Neuronal stem cell (in vitro differentiated cells): ENCODE measurements around the gene TNS3.

Experiments
- DNase-seq: peaks from one replicate; pipeline ENCODE4 v3.0.0-alpha.2; 2013; ENCODE audit warnings: low spot score
- H2AFZ ChIP-seq: one replicate; pipeline ENCODE4 v1.6.1; 2013; ENCODE audit warnings: mild to moderate bottlenecking, low read length, inconsistent platforms
- H2AK5ac ChIP-seq: 2 replicates; pipeline ENCODE4 v1.6.1; 2013; ENCODE audit warnings: low read depth, mild to moderate bottlenecking, inconsistent platforms, low read length, moderate library complexity, mixed read lengths
- H2BK120ac ChIP-seq: 2 replicates; pipeline ENCODE4 v1.6.1; 2013; ENCODE audit warnings: low read depth, mild to moderate bottlenecking, inconsistent platforms, low read length, moderate library complexity, mixed read lengths
- H2BK12ac ChIP-seq: one replicate; pipeline ENCODE4 v1.6.1; 2013; ENCODE audit warnings: low read length, inconsistent platforms
- H2BK15ac ChIP-seq: 2 replicates; pipeline ENCODE4 v1.6.1; 2013; ENCODE audit warnings: mild to moderate bottlenecking, low read length, inconsistent platforms, mixed read lengths
- H2BK5ac ChIP-seq: one replicate; pipeline ENCODE4 v1.6.1; 2013; ENCODE audit warnings: inconsistent platforms, mild to moderate bottlenecking, low read length, moderate library complexity
- H3K14ac ChIP-seq: one replicate; pipeline ENCODE4 v1.6.1; 2013; ENCODE audit warnings: low read length, inconsistent platforms
- H3K18ac ChIP-seq: 2 replicates; pipeline ENCODE4 v1.6.1; 2013; ENCODE audit warnings: low read length, inconsistent platforms
- H3K23ac ChIP-seq: 2 replicates; pipeline ENCODE4 v1.6.1; 2013; ENCODE audit warnings: low read depth, mild to moderate bottlenecking, mixed read lengths, low read length, inconsistent platforms; ENCODE audit not compliant: poor library complexity
- H3K27ac ChIP-seq: replicated peaks from 3 replicates; pipeline ENCODE4 v1.5.1; 2013; ENCODE audit warnings: low read length, inconsistent platforms
- H3K27me3 ChIP-seq, 3 experiments: 2 replicates each; pipeline ENCODE4 v1.6.1; 2013; ENCODE audit warnings: low read length in 3 of 3, mild to moderate bottlenecking in 2 of 3, inconsistent platforms in 1 of 3, low read depth in 1 of 3, mixed read lengths in 1 of 3, moderate library complexity in 1 of 3; ENCODE audit not compliant: control insufficient read depth in 3 of 3, insufficient read depth in 3 of 3
- H3K36me3 ChIP-seq, 2 donors: replicated peaks in 1 of 2; 2 replicates each; pipeline ENCODE4 v1.6.1; 2013; ENCODE audit warnings: low read length in 2 of 2; ENCODE audit not compliant: control insufficient read depth in 2 of 2, insufficient read depth in 2 of 2
- H3K4ac ChIP-seq: 2 replicates; pipeline ENCODE4 v1.6.1; 2013; ENCODE audit warnings: inconsistent platforms, mild to moderate bottlenecking, low read length, moderate library complexity
- H3K4me1 ChIP-seq, 2 donors: 1 replicate in 1 of 2; 2 replicates in 1 of 2; pipeline ENCODE4 v1.6.1; 2013; ENCODE audit warnings: low read length in 2 of 2, low read depth in 1 of 2; ENCODE audit not compliant: control insufficient read depth in 2 of 2, insufficient read depth in 1 of 2
- H3K4me2 ChIP-seq: one replicate; pipeline ENCODE4 v1.6.1; 2013; ENCODE audit warnings: mild to moderate bottlenecking, low read length, inconsistent platforms; ENCODE audit not compliant: insufficient read depth, poor library complexity, severe bottlenecking
- H3K4me3 ChIP-seq, 2 donors: 2 replicates each; pipeline ENCODE4 v1.5.1; 2013; ENCODE audit warnings: low read length in 2 of 2, mild to moderate bottlenecking in 2 of 2, inconsistent platforms in 1 of 2, moderate library complexity in 1 of 2
- H3K79me1 ChIP-seq: one replicate; pipeline ENCODE4 v1.6.1; 2013; ENCODE audit warnings: low read depth, mild to moderate bottlenecking, inconsistent platforms, low read length, moderate library complexity
- H3K9ac ChIP-seq: one replicate; pipeline ENCODE4 v1.6.1; 2013; ENCODE audit warnings: mild to moderate bottlenecking, low read depth, low read length, inconsistent platforms; ENCODE audit not compliant: poor library complexity
- H3K9me3 ChIP-seq, 2 donors: replicated peaks in 1 of 2; 2 replicates each; pipeline versions ENCODE3 to v1.6.1; 2013; ENCODE audit warnings: low read length in 2 of 2, mild to moderate bottlenecking in 2 of 2, inconsistent platforms in 1 of 2, low read depth in 1 of 2, mixed read lengths in 1 of 2, moderate library complexity in 1 of 2; ENCODE audit not compliant: control insufficient read depth in 2 of 2, insufficient read depth in 1 of 2
- H4K8ac ChIP-seq: one replicate; pipeline ENCODE4 v1.6.1; 2013; ENCODE audit warnings: low read depth, mild to moderate bottlenecking, inconsistent platforms, low read length, moderate library complexity
- H4K91ac ChIP-seq: one replicate; pipeline ENCODE4 v1.6.1; 2013; ENCODE audit warnings: low read length, low read depth, mild to moderate bottlenecking, inconsistent platforms; ENCODE audit not compliant: poor library complexity
- WGBS, 2 donors: extraction: QIAGEN DNeasy Blood & Tissue Kit; methylation state at CpG; one replicate each; pipeline ENCODE4 v1.1.7; 2013; ENCODE audit warnings: missing lambda C conversion rate in 2 of 2, mixed read lengths in 1 of 2; ENCODE audit not compliant: insufficient read length in 2 of 2, insufficient replicate concordance in 1 of 2; ENCODE audit errors: extremely low coverage in 2 of 2; 5-methylcytosine and 5-hydroxymethylcytosine counted together

TNS3 gene

DNA sequence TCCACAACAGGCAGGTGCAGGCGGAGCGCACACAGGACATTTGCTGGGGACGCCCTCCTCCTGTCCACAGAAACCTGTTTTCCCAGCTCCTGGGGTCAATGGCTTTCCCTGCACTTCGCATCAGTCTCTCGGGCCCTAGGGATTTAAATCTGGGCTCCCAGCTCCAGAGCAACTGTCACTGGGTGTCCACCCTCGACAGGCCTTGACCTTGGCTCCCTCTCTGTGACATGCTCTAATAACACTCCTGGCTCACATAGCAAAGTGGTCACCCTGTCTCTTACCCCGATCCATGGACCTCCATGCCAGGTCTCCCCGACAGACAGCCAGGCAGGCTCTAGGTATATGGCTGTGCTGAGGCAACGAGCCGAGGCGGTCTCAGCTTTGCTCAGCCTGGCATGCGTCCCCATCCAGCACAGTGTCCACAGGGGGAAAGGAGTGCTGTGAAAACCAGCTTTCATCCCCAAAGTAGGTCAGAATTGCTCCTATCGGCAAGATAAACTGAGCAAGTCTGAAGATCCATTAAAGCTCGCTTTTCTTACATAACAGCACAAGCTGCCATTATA is 195.6 kb downstream of the TNS3 start:
- H3K9me3 ChIP-seq, result no peaks in the 10 kb centered on the region
- H2AFZ ChIP-seq, result no peak overlapping the region
- H3K14ac ChIP-seq, result no peak overlapping the region
- no peak overlapping the region for H3K23ac ChIP-seq
- peaks cover 11 to 19% of the 10 kb centered on the region in 2 donors for H3K4me1 ChIP-seq
- no peak overlapping the region for H3K27ac ChIP-seq
- H3K9ac ChIP-seq, result no peak overlapping the region
- no peak overlapping the region for H3K4me3 ChIP-seq
- WGBS, 2 donors, result no CpG with 5 or more reads among the region's 14 CpGs
- no peak overlapping the region for H2BK12ac ChIP-seq
- no peak overlapping the region for H3K4me2 ChIP-seq
- H2BK120ac ChIP-seq, result no peak overlapping the region
- no peak overlapping the region for H2BK15ac ChIP-seq
- DNase-seq, result no peak
- H4K8ac ChIP-seq, result no peak overlapping the region
- no peaks in the 10 kb centered on the region for H3K27me3 ChIP-seq
- no peak overlapping the region for H2AK5ac ChIP-seq
- H3K18ac ChIP-seq, result no peak overlapping the region
- peaks cover 0 to 24% of the 10 kb centered on the region in 2 donors for H3K36me3 ChIP-seq
- H3K79me1 ChIP-seq, result peaks cover 4% of the 10 kb centered on the region
- no peak overlapping the region for H4K91ac ChIP-seq
- no peak overlapping the region for H2BK5ac ChIP-seq
- no peak overlapping the region for H3K4ac ChIP-seq

DNA sequence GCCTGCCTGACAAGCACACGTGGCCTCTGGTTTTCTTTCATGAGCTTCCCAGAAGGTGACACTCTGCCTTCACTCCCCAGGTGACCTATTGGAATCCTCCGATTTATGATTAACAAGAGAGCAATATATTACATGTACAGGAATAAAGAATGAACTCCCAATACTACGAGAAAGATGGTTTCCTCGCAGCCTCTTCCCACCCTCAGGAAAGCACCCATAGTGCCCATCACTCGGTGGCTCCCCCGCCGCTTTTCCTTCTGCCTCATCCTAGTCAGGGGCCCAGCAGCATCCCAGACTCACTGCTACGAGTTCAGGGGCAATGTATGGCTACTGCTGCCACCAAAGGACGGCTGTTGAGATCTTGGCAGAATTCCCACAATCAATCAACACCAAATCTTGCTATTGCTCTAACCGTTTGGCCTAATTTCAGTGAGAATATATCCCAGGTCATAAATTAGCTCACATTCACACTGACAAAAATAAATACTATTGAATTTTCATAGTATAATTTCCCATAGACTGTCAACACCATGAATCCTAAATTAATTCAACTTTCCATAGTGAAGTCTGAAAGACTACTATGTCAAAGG is 196.3 kb downstream of the TNS3 start:
- peaks cover 5% of the 10 kb centered on the region for H3K79me1 ChIP-seq
- H3K14ac ChIP-seq, result no peak overlapping the region
- H3K36me3 ChIP-seq, result peaks cover 0 to 19% of the 10 kb centered on the region in 2 donors
- H3K9me3 ChIP-seq, result no peaks in the 10 kb centered on the region
- no peak overlapping the region for H2BK120ac ChIP-seq
- H3K4me3 ChIP-seq, result no peak overlapping the region
- no peak overlapping the region for H3K18ac ChIP-seq
- H3K23ac ChIP-seq, result peak overlapping the region; percentile 87
- peaks cover 18 to 27% of the 10 kb centered on the region in 2 donors for H3K4me1 ChIP-seq
- no peak overlapping the region for H4K91ac ChIP-seq
- no peak overlapping the region for H3K4ac ChIP-seq
- no peak overlapping the region for H3K9ac ChIP-seq
- H3K27me3 ChIP-seq, result no peaks in the 10 kb centered on the region
- no CpG with 5 or more reads among the region's 10 CpGs for WGBS, 2 donors
- DNase-seq, result no peak
- no peak overlapping the region for H2BK15ac ChIP-seq
- H2AK5ac ChIP-seq, result no peak overlapping the region
- no peak overlapping the region for H3K27ac ChIP-seq
- no peak overlapping the region for H4K8ac ChIP-seq
- no peak overlapping the region for H2AFZ ChIP-seq
- no peak overlapping the region for H2BK5ac ChIP-seq
- no peak overlapping the region for H2BK12ac ChIP-seq
- H3K4me2 ChIP-seq, result no peak overlapping the region

DNA sequence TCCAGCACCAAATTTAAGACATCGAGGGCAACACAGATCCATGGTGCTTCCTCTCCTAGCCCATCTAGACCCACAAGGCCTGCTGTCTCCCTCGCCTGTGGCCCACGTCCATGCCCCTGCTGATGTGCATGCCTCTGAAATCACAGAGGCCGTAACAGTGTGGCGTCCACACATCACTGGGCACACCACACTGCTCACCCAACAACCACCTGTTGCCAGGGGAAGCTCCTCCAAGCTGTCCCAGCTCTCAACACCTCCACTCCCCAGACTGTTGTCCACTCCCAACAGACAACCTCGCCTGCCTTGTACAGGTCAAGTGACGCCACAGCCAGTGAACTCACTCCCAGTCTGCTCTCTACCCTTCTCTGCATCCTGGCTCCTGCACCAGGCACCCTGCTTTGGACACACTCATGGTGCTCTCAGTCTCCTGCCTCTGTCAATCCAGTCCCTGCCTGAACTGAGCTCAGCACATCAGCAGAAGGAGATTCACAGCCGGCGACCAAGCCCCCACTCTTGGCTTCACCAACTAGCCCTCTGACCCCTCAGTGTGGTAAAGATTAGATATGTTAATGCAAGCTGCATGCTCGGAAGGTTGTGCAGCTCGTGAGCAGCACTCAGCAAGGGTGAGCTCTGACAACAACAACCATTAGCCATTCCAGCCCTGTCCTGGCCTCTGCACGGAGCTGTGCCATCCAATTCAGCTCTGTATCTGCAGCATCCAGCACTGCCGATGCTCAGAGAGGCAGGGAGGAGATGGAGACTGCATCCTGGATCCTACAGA is 197.0 kb downstream of the TNS3 start:
- no peak overlapping the region for H3K27ac ChIP-seq
- no peak overlapping the region for H3K14ac ChIP-seq
- no peak overlapping the region for H3K9ac ChIP-seq
- no peak overlapping the region for H2BK120ac ChIP-seq
- peaks cover 0 to 19% of the 10 kb centered on the region in 2 donors for H3K36me3 ChIP-seq
- H3K18ac ChIP-seq, result no peak overlapping the region
- no peaks in the 10 kb centered on the region for H3K27me3 ChIP-seq
- no peak overlapping the region for H3K4ac ChIP-seq
- no peak overlapping the region for H4K91ac ChIP-seq
- H3K4me1 ChIP-seq, result peaks cover 25 to 33% of the 10 kb centered on the region in 2 donors
- H2AK5ac ChIP-seq, result no peak overlapping the region
- DNase-seq, result no peak
- no peak overlapping the region for H4K8ac ChIP-seq
- no peaks in the 10 kb centered on the region for H3K9me3 ChIP-seq
- peak overlapping the region; percentile 87 for H3K23ac ChIP-seq
- no peak overlapping the region for H2BK15ac ChIP-seq
- peak overlapping the region in 1 of 2 donors; percentile 0 for H3K4me3 ChIP-seq
- H3K79me1 ChIP-seq, result peaks cover 7% of the 10 kb centered on the region
- no peak overlapping the region for H2AFZ ChIP-seq
- H2BK5ac ChIP-seq, result no peak overlapping the region
- no CpG with 5 or more reads among the region's 13 CpGs for WGBS, 2 donors
- H3K4me2 ChIP-seq, result no peak overlapping the region
- no peak overlapping the region for H2BK12ac ChIP-seq
